Spleen (tissue), 11 donors: Measurements from ENCODE around the gene DRD3. TPM values are rescaled to one million over a fixed set of nuclear protein-coding genes. Genes with fewer than 3 reads are reported as not detected.

Experiments used
- DNase-seq: peaks from one replicate; pipeline ENCODE4 v3.0.0-alpha.2; 2020
- H3K27ac ChIP-seq, 8 donors: fragments of 200-600 bp; sonication (generic) in 7 of 8; 1 replicate in 4 of 8; 2 replicates in 4 of 8; pipeline versions ENCODE4 v1.5.0 to v1.8.0; 2016 to 2021; ENCODE audit warnings: inconsistent platforms in 4 of 8, mild to moderate bottlenecking in 4 of 8, moderate library complexity in 1 of 8
- H3K27me3 ChIP-seq, 7 donors: fragments of 200-600 bp; sonication (generic) in 6 of 7; replicated peaks in 1 of 7; 1 replicate in 4 of 7; 2 replicates in 3 of 7; pipeline versions ENCODE4 v1.5.0 to v1.8.0; 2016 to 2021; ENCODE audit warnings: inconsistent platforms in 3 of 7, mild to moderate bottlenecking in 1 of 7
- H3K36me3 ChIP-seq, 6 donors: fragments of 200-600 bp; sonication (generic) in 5 of 6; 1 replicate in 4 of 6; 2 replicates in 2 of 6; pipeline versions ENCODE4 v1.5.0 to v1.8.0; 2016 to 2021; ENCODE audit warnings: inconsistent platforms in 2 of 6
- H3K4me1 ChIP-seq, 6 donors: fragments of 200-600 bp; sonication (generic) in 5 of 6; 1 replicate in 3 of 6; 2 replicates in 3 of 6; pipeline versions ENCODE4 v1.5.0 to v1.8.0; 2016 to 2021; ENCODE audit warnings: inconsistent platforms in 3 of 6
- H3K4me3 ChIP-seq, 8 donors: fragments of 200-600 bp; sonication (generic) in 7 of 8; 1 replicate in 4 of 8; 2 replicates in 4 of 8; pipeline versions ENCODE4 v1.5.0 to v1.8.0; 2016 to 2021; ENCODE audit warnings: inconsistent platforms in 4 of 8, mild to moderate bottlenecking in 4 of 8, moderate library complexity in 2 of 8
- H3K9me3 ChIP-seq, 8 donors: fragments of 200-600 bp; sonication (generic) in 7 of 8; 1 replicate in 4 of 8; 2 replicates in 4 of 8; pipeline versions ENCODE4 v1.5.0 to v1.8.0; 2016 to 2021; ENCODE audit warnings: inconsistent platforms in 4 of 8
- CTCF ChIP-seq, 11 experiments: fragments of 200-600 bp in 7 of 11; fragments of 450-650 bp in 4 of 11; sonication (generic) in 4 of 11; IDR thresholded peaks in 8 of 11; conservative IDR thresholded peaks in 3 of 11; 1 replicate in 7 of 11; 2 replicates in 4 of 11; pipeline versions ENCODE4 v1.4.0 to v1.8.0; 2016 to 2021; ENCODE audit warnings: antibody characterized with exemption in 11 of 11, inconsistent platforms in 4 of 11, mild to moderate bottlenecking in 1 of 11
- POLR2A ChIP-seq, 3 donors: fragments of 450-650 bp; IDR thresholded peaks; one replicate each; pipeline ENCODE4 v1.5.1; 2017; ENCODE audit warnings: antibody characterized with exemption in 3 of 3, mild to moderate bottlenecking in 1 of 3
- POLR2AphosphoS5 ChIP-seq, 3 donors: sonication (generic); formaldehyde crosslinking; IDR thresholded peaks; one replicate each; pipeline ENCODE4 v1.5.1; 2017; ENCODE audit warnings: antibody characterized with exemption in 3 of 3
- WGBS, 5 donors: extraction: QIAGEN DNeasy Blood & Tissue Kit in 3 of 5; methylation state at CpG; one replicate each; pipeline versions ENCODE4 v1.1.5 to v1.1.7; 2013 to 2018; 5-methylcytosine and 5-hydroxymethylcytosine counted together
- intact Hi-C: fragments of 100-400 bp; cut with DNase I; formaldehyde crosslinking; loops from one replicate; pipeline ENCODE4 v1.15.0; 2023; ENCODE audit warnings: low total_unique reads
- polyA plus RNA-seq, 3 donors: library from polyadenylated mRNA; stranded (reverse); fragments of 200-250 nt; gene quantifications; one replicate each; pipeline ENCODE4 v1.2.1, GENCODE V29; 2013
- total RNA-seq, 7 donors: library from RNA; depleted of rRNA in 3 of 7; stranded (reverse); fragments of >200 nt in 3 of 7; fragmentation: NEBNext Ultra II Directional in 4 of 7; extraction: Animal tissue kit (Norgen Biotek cat#: 25700) in 4 of 7; gene quantifications; one replicate each; pipeline versions ENCODE4 v1.1.0 to v1.2.1, GENCODE V29; 2016 to 2021
- donor health status: healthy with polysubstance abuse.
- donor health status: DM: no; HTN: no; CAD: no; lungs with moderate emphysema.
- donor health status: DM: no; HTN: no; CAD: no.
- donor health status: Bipolar disorder and iron deficiency.
- donor health status: healthy.
- donor health status: DM: no; HTN: no; CAD: no.
- donor health status: DM: yes; HTN: yes; CAD: no.

Gene DRD3
- total and polyA plus RNA-seq, 10 donors: 0.30 TPM; not detected in 9

GRCh38 chr3:114151091-114151490, 27.8 kb downstream of the DRD3 start:
- H3K4me1 ChIP-seq: peaks cover 0 to 13% (median 11%) of the 10 kb centered on the region in 6 donors
- TF ChIP-seq POLR2A (IDR thresholded peaks at IDR 0.05): no peak
- no peak for TF ChIP-seq CTCF (IDR thresholded peaks at IDR 0.05 in 8 of 11, conservative IDR thresholded peaks at IDR 0.05 in 3 of 11)
- TF ChIP-seq POLR2AphosphoS5 (IDR thresholded peaks at IDR 0.05): no peak
- no peak for DNase-seq
- no peak overlapping the region for H3K4me3 ChIP-seq
- WGBS, 5 donors: 78 to 90% (median 88%) methylated on average over 3 of the region's 3 CpGs
- H3K9me3 ChIP-seq: no peaks in the 10 kb centered on the region
- H3K27me3 ChIP-seq: no peaks in the 10 kb centered on the region
- no peaks in the 10 kb centered on the region for H3K36me3 ChIP-seq
- intact Hi-C loops: no loop called here
- no peak overlapping the region for H3K27ac ChIP-seq

- Histone ChIP-seq H3K36me3 (no peaks in the 10 kb centered on the region), H3K9me3 (no peaks in the 10 kb centered on the region), H3K4me1 (peaks cover 0 to 4% (median 3%) of the 10 kb centered on the region in 6 donors), H3K4me3 (no peak overlapping the region), H3K27me3 (no peaks in the 10 kb centered on the region), H3K27ac (no peak overlapping the region)
- no peak for TF ChIP-seq CTCF (IDR thresholded peaks at IDR 0.05 in 8 of 11, conservative IDR thresholded peaks at IDR 0.05 in 3 of 11)
- no peak for TF ChIP-seq POLR2A (IDR thresholded peaks at IDR 0.05)
- no peak for TF ChIP-seq POLR2AphosphoS5 (IDR thresholded peaks at IDR 0.05)
- intact Hi-C loops: loop anchor here (5.0 kb wide), 1 partner anchor 275 kb away; no protein-coding TSS in a partner anchor
- no peak for DNase-seq
- 87 to 94% (median 89%) methylated on average over 9 of the region's 9 CpGs for WGBS, 5 donors
These were observed 31.6 kb downstream of the DRD3 start for GRCh38 chr3:114147251-114147650.

- intact Hi-C loops: loop anchor here (5.0 kb wide), 1 partner anchor 277 kb away; no protein-coding TSS in a partner anchor
- H3K27me3 ChIP-seq: no peaks in the 10 kb centered on the region
- no peak overlapping the region for H3K4me3 ChIP-seq
- H3K9me3 ChIP-seq: no peaks in the 10 kb centered on the region
- H3K4me1 ChIP-seq: no peaks in the 10 kb centered on the region
- TF ChIP-seq POLR2A (IDR thresholded peaks at IDR 0.05) (no peak), CTCF (IDR thresholded peaks at IDR 0.05 in 8 of 11, conservative IDR thresholded peaks at IDR 0.05 in 3 of 11) (no peak), POLR2AphosphoS5 (IDR thresholded peaks at IDR 0.05) (no peak)
- DNase-seq: no peak
- H3K36me3 ChIP-seq: no peaks in the 10 kb centered on the region
- 74 to 90% (median 85%) methylated on average over 7 of the region's 7 CpGs for whole genome bisulfite sequencing, 5 donors
- H3K27ac ChIP-seq: no peak overlapping the region
These were observed 33.8 kb downstream of the DRD3 start for GRCh38 chr3:114144909-114145688.

DNA sequence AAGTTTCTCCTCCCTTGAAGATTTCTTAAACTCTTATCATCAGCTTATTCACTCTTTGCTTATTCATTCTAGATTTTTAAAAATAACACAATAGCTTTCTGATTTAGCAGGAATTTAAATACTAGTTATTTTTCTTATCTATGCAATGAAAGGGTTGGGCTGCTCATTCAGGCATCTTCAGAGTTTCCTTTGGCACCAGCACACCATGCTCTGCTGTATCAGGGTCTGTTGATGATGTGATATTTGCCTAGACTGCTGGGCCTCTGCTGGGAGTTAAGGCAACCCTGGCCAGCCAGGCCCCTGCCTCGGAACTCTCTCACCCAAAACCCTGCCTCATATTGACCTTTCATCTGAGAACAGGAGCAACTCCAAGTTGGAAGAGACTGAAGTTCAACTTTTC, 35.0 kb downstream of the DRD3 start:
- 85 to 95% (median 89%) methylated on average over 1 of the region's 1 CpG for WGBS, 5 donors
- no peaks in the 10 kb centered on the region for H3K4me1 ChIP-seq
- TF ChIP-seq POLR2A (IDR thresholded peaks at IDR 0.05) (no peak), POLR2AphosphoS5 (IDR thresholded peaks at IDR 0.05) (no peak), CTCF (IDR thresholded peaks at IDR 0.05 in 8 of 11, conservative IDR thresholded peaks at IDR 0.05 in 3 of 11) (no peak)
- no peak overlapping the region for H3K27ac ChIP-seq
- no peaks in the 10 kb centered on the region for H3K36me3 ChIP-seq
- H3K4me3 ChIP-seq: no peak overlapping the region
- H3K27me3 ChIP-seq: no peaks in the 10 kb centered on the region
- H3K9me3 ChIP-seq: no peaks in the 10 kb centered on the region
- no peak for DNase-seq
- intact Hi-C loops: no loop called here
